Uterus (tissue), 4 donors: ENCODE results near the gene YWHAB. TPM values are rescaled to one million over a fixed set of nuclear protein-coding genes. Genes with fewer than 3 reads are reported as not detected.

Experiments used
- DNase-seq, 2 donors: peaks; one replicate each; pipeline ENCODE4 v3.0.0-alpha.2; 2019 to 2020
- H3K27ac ChIP-seq, 2 donors: fragments of 200-600 bp; sonication (generic); 1 replicate in 1 of 2; 2 replicates in 1 of 2; pipeline ENCODE4 v1.5.1; 2016 to 2018
- H3K27me3 ChIP-seq, 2 donors: fragments of 200-600 bp; sonication (generic); one replicate each; pipeline ENCODE4 v1.5.1; 2018 to 2019; ENCODE audit warnings: control low read depth in 1 of 2
- H3K36me3 ChIP-seq, 2 donors: fragments of 200-600 bp; sonication (generic); one replicate each; pipeline ENCODE4 v1.5.1; 2019; ENCODE audit warnings: control low read depth in 1 of 2
- H3K4me1 ChIP-seq, 2 donors: fragments of 200-600 bp; sonication (generic); one replicate each; pipeline ENCODE4 v1.5.1; 2018 to 2019; ENCODE audit warnings: control low read depth in 1 of 2
- H3K4me3 ChIP-seq, 2 donors: fragments of 200-600 bp; sonication (generic); 1 replicate in 1 of 2; 2 replicates in 1 of 2; pipeline ENCODE4 v1.5.1; 2018 to 2019; ENCODE audit warnings: mild to moderate bottlenecking in 1 of 2
- H3K9me3 ChIP-seq, 2 donors: fragments of 200-600 bp; sonication (generic); one replicate each; pipeline ENCODE4 v1.5.1; 2019; ENCODE audit warnings: control low read depth in 1 of 2
- CTCF ChIP-seq, 4 experiments: fragments of 200-600 bp in 2 of 4; fragments of 450-650 bp in 2 of 4; sonication (generic) in 2 of 4; IDR thresholded peaks; one replicate each; pipeline ENCODE4 v1.5.1; 2016 to 2019; ENCODE audit warnings: antibody characterized with exemption in 4 of 4, mild to moderate bottlenecking in 2 of 4, moderate library complexity in 1 of 4
- POLR2A ChIP-seq, 2 donors: fragments of 450-650 bp; IDR thresholded peaks; one replicate each; pipeline ENCODE4 v1.6.1; 2016; ENCODE audit warnings: antibody characterized with exemption in 2 of 2, mild to moderate bottlenecking in 1 of 2, moderate library complexity in 1 of 2
- intact Hi-C: fragments of 100-400 bp; cut with DNase I; formaldehyde crosslinking; loops from one replicate; pipeline ENCODE4 v1.15.1; 2023; ENCODE audit warnings: low total_unique reads
- total RNA-seq, 4 donors: library from RNA; depleted of rRNA in 3 of 4; stranded (reverse); fragments of >200 nt in 3 of 4; gene quantifications; one replicate each; pipeline versions ENCODE4 v1.1.0 to v1.2.4, GENCODE V29; 2014 to 2023
- donor health status: DM: yes; HTN: yes; CAD: no.

Gene YWHAB
- total RNA-seq, 4 donors from 2014 or later: 54.3 to 131 (median 108) TPM

GRCh38 chr20:44948107-44948506, 62.6 kb downstream of the YWHAB start:
- no peak for DNase-seq
- intact Hi-C loops: no loop called here
- Histone ChIP-seq H3K9me3 (no peaks in the 10 kb centered on the region), H3K27ac (no peak overlapping the region), H3K27me3 (no peaks in the 10 kb centered on the region), H3K4me3 (no peak overlapping the region), H3K36me3 (no peaks in the 10 kb centered on the region), H3K4me1 (no peaks in the 10 kb centered on the region)
- no peak for TF ChIP-seq POLR2A (IDR thresholded peaks at IDR 0.05)
- TF ChIP-seq CTCF (IDR thresholded peaks at IDR 0.05): no peak

DNA sequence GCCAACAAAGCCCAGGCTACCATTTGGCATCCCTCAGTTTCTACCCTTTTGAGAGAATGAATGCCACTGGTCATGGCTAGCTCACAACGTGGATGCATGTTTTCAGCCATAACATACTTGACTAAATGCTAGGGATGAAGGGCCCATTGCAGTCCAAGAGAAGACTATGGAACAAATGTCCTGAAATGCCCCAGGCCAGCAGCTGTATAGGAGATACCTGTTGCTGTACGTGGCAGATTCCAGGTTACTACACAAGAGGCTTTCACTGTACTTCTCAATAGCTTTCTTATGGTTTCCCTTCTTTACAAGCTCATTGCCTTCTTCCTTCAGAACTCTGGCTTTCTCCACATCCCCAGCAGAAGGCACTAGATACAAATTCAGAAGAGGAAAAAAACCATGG, 63.0 kb downstream of the YWHAB start:
- H3K27me3 ChIP-seq: no peaks in the 10 kb centered on the region
- no peaks in the 10 kb centered on the region for H3K36me3 ChIP-seq
- no peak for DNase-seq
- H3K4me3 ChIP-seq: no peak overlapping the region
- intact Hi-C loops: no loop called here
- no peak overlapping the region for H3K27ac ChIP-seq
- no peaks in the 10 kb centered on the region for H3K4me1 ChIP-seq
- no peaks in the 10 kb centered on the region for H3K9me3 ChIP-seq
- TF ChIP-seq CTCF (IDR thresholded peaks at IDR 0.05): no peak
- no peak for TF ChIP-seq POLR2A (IDR thresholded peaks at IDR 0.05)

DNA sequence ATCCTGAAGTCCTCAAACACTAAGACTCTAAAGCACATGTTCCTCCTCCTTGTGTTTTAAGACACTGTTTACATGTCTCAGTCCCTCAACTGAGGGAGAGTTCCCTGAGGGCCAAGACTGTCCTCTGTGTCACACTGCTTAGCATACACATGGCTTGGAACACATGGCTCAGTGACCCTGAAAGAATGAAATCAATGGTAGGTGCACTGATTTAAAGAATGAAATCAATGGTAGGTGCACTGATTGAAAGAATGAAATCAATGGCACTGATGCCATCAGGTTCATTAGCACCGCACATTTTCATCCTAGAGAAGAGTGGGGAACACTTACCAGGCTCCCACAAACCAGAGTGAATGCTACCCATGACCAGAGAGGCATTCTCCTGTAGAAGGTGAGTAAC, 64.9 kb downstream of the YWHAB start:
- TF ChIP-seq CTCF (IDR thresholded peaks at IDR 0.05) (no peak), POLR2A (IDR thresholded peaks at IDR 0.05) (no peak)
- no peaks in the 10 kb centered on the region for H3K36me3 ChIP-seq
- no peaks in the 10 kb centered on the region for H3K9me3 ChIP-seq
- H3K27me3 ChIP-seq: no peaks in the 10 kb centered on the region
- DNase-seq: no peak
- intact Hi-C loops: no loop called here
- no peak overlapping the region for H3K4me3 ChIP-seq
- H3K27ac ChIP-seq: no peak overlapping the region
- no peaks in the 10 kb centered on the region for H3K4me1 ChIP-seq

GRCh38 chr20:44952731-44953130, 67.2 kb downstream of the YWHAB start:
- Histone ChIP-seq H3K36me3 (no peaks in the 10 kb centered on the region), H3K9me3 (no peaks in the 10 kb centered on the region), H3K4me3 (no peak overlapping the region), H3K4me1 (no peaks in the 10 kb centered on the region), H3K27me3 (no peaks in the 10 kb centered on the region), H3K27ac (no peak overlapping the region)
- no peak for DNase-seq
- no peak for TF ChIP-seq CTCF (IDR thresholded peaks at IDR 0.05)
- no peak for TF ChIP-seq POLR2A (IDR thresholded peaks at IDR 0.05)
- intact Hi-C loops: no loop called here

- Histone ChIP-seq H3K27me3 (no peaks in the 10 kb centered on the region), H3K4me1 (no peaks in the 10 kb centered on the region), H3K9me3 (no peaks in the 10 kb centered on the region), H3K27ac (no peak overlapping the region), H3K4me3 (no peak overlapping the region), H3K36me3 (no peaks in the 10 kb centered on the region)
- intact Hi-C loops: no loop called here
- no peak for DNase-seq
- TF ChIP-seq CTCF (IDR thresholded peaks at IDR 0.05) (no peak), POLR2A (IDR thresholded peaks at IDR 0.05) (no peak)
These were observed 68.7 kb downstream of the YWHAB start for GRCh38 chr20:44954211-44954610.
